ENCODE data around the gene CAPN15. TPM values are rescaled to one million over a fixed set of nuclear protein-coding genes. Genes with fewer than 3 reads are reported as not detected.

The CAPN15 gene
- total and polyA plus RNA-seq, 4 donors: 15.3 to 33.9 (median 26.0) TPM

GRCh38 chr16:535446-536405 is 8.2 kb downstream of the CAPN15 start:
- no peaks in the 10 kb centered on the region for H3K9me3 ChIP-seq (ENCODE audit: control insufficient read depth, low read length)
- no peaks in the 10 kb centered on the region for H3K4me1 ChIP-seq (ENCODE audit: control insufficient read depth in 1 of 2, insufficient read depth in 2 of 2, low read length in 2 of 2)
- no peaks in the 10 kb centered on the region for H3K27me3 ChIP-seq (ENCODE audit: control insufficient read depth in 1 of 2, insufficient read depth in 2 of 2, low read length in 1 of 2)
- H3K36me3 ChIP-seq (ENCODE audit: control insufficient read depth in 1 of 2, insufficient read depth in 2 of 2, low read length in 1 of 2): no peaks in the 10 kb centered on the region
- ATAC-seq (ENCODE audit: low FRiP score) (no peak), DNase-seq (no peak)
- WGBS, 2 donors: 89 to 90% methylated on average over 35 to 39 of the region's 39 CpGs
- no peak overlapping the region for H3K4me3 ChIP-seq (ENCODE audit: low read length in 2 of 2)
- no peak overlapping the region for H3K27ac ChIP-seq (ENCODE audit: low read depth in 1 of 2, low read length in 2 of 2)
- intact Hi-C loops (cut with DNase I): no loop called here

GRCh38 chr16:536746-537145 is 9.2 kb downstream of the CAPN15 start:
- no peaks in the 10 kb centered on the region for H3K36me3 ChIP-seq (ENCODE audit: control insufficient read depth in 1 of 2, insufficient read depth in 2 of 2, low read length in 1 of 2)
- WGBS, 2 donors: 90 to 94% methylated on average over 17 of the region's 17 CpGs
- DNase-seq: no peak

GRCh38 chr16:537415-538335 is 10.2 kb downstream of the CAPN15 start:
- no peak for DNase-seq
- Histone ChIP-seq H3K4me3 (ENCODE audit: low read length in 2 of 2) (no peak overlapping the region), H3K36me3 (ENCODE audit: control insufficient read depth in 1 of 2, insufficient read depth in 2 of 2, low read length in 1 of 2) (no peaks in the 10 kb centered on the region), H3K4me1 (ENCODE audit: control insufficient read depth in 1 of 2, insufficient read depth in 2 of 2, low read length in 2 of 2) (no peaks in the 10 kb centered on the region), H3K9me3 (ENCODE audit: control insufficient read depth, low read length) (no peaks in the 10 kb centered on the region), H3K27ac (ENCODE audit: low read depth in 1 of 2, low read length in 2 of 2) (no peak overlapping the region), H3K27me3 (ENCODE audit: control insufficient read depth in 1 of 2, insufficient read depth in 2 of 2, low read length in 1 of 2) (no peaks in the 10 kb centered on the region)
- intact Hi-C loops (cut with DNase I): no loop called here
- 95 to 96% methylated on average over 60 of the region's 60 CpGs for WGBS, 2 donors
- no peak for ATAC-seq (ENCODE audit: low FRiP score)

More at GRCh38 chr16:536746-537145, 9.2 kb downstream of the CAPN15 start:
- H3K4me1 ChIP-seq (ENCODE audit: control insufficient read depth in 1 of 2, insufficient read depth in 2 of 2, low read length in 2 of 2): no peaks in the 10 kb centered on the region
- ATAC-seq (ENCODE audit: low FRiP score): no peak
- H3K4me3 ChIP-seq (ENCODE audit: low read length in 2 of 2): no peak overlapping the region
- no peaks in the 10 kb centered on the region for H3K27me3 ChIP-seq (ENCODE audit: control insufficient read depth in 1 of 2, insufficient read depth in 2 of 2, low read length in 1 of 2)
- no peak overlapping the region for H3K27ac ChIP-seq (ENCODE audit: low read depth in 1 of 2, low read length in 2 of 2)
- H3K9me3 ChIP-seq (ENCODE audit: control insufficient read depth, low read length): no peaks in the 10 kb centered on the region
- intact Hi-C loops (cut with DNase I): no loop called here

GRCh38 chr16:539901-540530 is 12.5 kb downstream of the CAPN15 start:
- Histone ChIP-seq H3K9me3 (ENCODE audit: control insufficient read depth, low read length) (no peaks in the 10 kb centered on the region), H3K4me3 (ENCODE audit: low read length in 2 of 2) (no peak overlapping the region), H3K27ac (ENCODE audit: low read depth in 1 of 2, low read length in 2 of 2) (no peak overlapping the region), H3K36me3 (ENCODE audit: control insufficient read depth in 1 of 2, insufficient read depth in 2 of 2, low read length in 1 of 2) (no peaks in the 10 kb centered on the region), H3K4me1 (ENCODE audit: control insufficient read depth in 1 of 2, insufficient read depth in 2 of 2, low read length in 2 of 2) (no peaks in the 10 kb centered on the region), H3K27me3 (ENCODE audit: control insufficient read depth in 1 of 2, insufficient read depth in 2 of 2, low read length in 1 of 2) (no peaks in the 10 kb centered on the region)
- intact Hi-C loops (cut with DNase I): no loop called here
- no peak for DNase-seq
- ATAC-seq (ENCODE audit: low FRiP score): no peak
- WGBS, 2 donors: 84 to 85% methylated on average over 33 to 34 of the region's 34 CpGs

GRCh38 chr16:540645-541340 is 13.3 kb downstream of the CAPN15 start:
- H3K9me3 ChIP-seq (ENCODE audit: control insufficient read depth, low read length): no peaks in the 10 kb centered on the region
- no peak overlapping the region for H3K4me3 ChIP-seq (ENCODE audit: low read length in 2 of 2)
- H3K27ac ChIP-seq (ENCODE audit: low read depth in 1 of 2, low read length in 2 of 2): no peak overlapping the region
- DNase-seq (no peak), ATAC-seq (ENCODE audit: low FRiP score) (no peak)
- H3K4me1 ChIP-seq (ENCODE audit: control insufficient read depth in 1 of 2, insufficient read depth in 2 of 2, low read length in 2 of 2): no peaks in the 10 kb centered on the region
- H3K36me3 ChIP-seq (ENCODE audit: control insufficient read depth in 1 of 2, insufficient read depth in 2 of 2, low read length in 1 of 2): no peaks in the 10 kb centered on the region
- H3K27me3 ChIP-seq (ENCODE audit: control insufficient read depth in 1 of 2, insufficient read depth in 2 of 2, low read length in 1 of 2): no peaks in the 10 kb centered on the region
- 84 to 88% methylated on average over 27 to 29 of the region's 29 CpGs for WGBS, 2 donors
- intact Hi-C loops (cut with DNase I): no loop called here

GRCh38 chr16:543301-544164 is 16.0 kb downstream of the CAPN15 start:
- no peaks in the 10 kb centered on the region for H3K4me1 ChIP-seq (ENCODE audit: control insufficient read depth in 1 of 2, insufficient read depth in 2 of 2, low read length in 2 of 2)
- DNase-seq (no peak), ATAC-seq (ENCODE audit: low FRiP score) (no peak)
- H3K9me3 ChIP-seq (ENCODE audit: control insufficient read depth, low read length): no peaks in the 10 kb centered on the region
- H3K27me3 ChIP-seq (ENCODE audit: control insufficient read depth in 1 of 2, insufficient read depth in 2 of 2, low read length in 1 of 2): no peaks in the 10 kb centered on the region
- H3K36me3 ChIP-seq (ENCODE audit: control insufficient read depth in 1 of 2, insufficient read depth in 2 of 2, low read length in 1 of 2): no peaks in the 10 kb centered on the region
- 91 to 92% methylated on average over 50 to 51 of the region's 51 CpGs for WGBS, 2 donors
- intact Hi-C loops (cut with DNase I): no loop called here
- no peak overlapping the region for H3K27ac ChIP-seq (ENCODE audit: low read depth in 1 of 2, low read length in 2 of 2)
- H3K4me3 ChIP-seq (ENCODE audit: low read length in 2 of 2): no peak overlapping the region

- H3K27me3 ChIP-seq (ENCODE audit: control insufficient read depth in 1 of 2, insufficient read depth in 2 of 2, low read length in 1 of 2): no peaks in the 10 kb centered on the region
- no peak overlapping the region for H3K4me3 ChIP-seq (ENCODE audit: low read length in 2 of 2)
- DNase-seq (no peak), ATAC-seq (ENCODE audit: low FRiP score) (no peak)
- intact Hi-C loops (cut with DNase I): no loop called here
- H3K9me3 ChIP-seq (ENCODE audit: control insufficient read depth, low read length): no peaks in the 10 kb centered on the region
- H3K27ac ChIP-seq (ENCODE audit: low read depth in 1 of 2, low read length in 2 of 2): no peak overlapping the region
- H3K4me1 ChIP-seq (ENCODE audit: control insufficient read depth in 1 of 2, insufficient read depth in 2 of 2, low read length in 2 of 2): no peaks in the 10 kb centered on the region
- H3K36me3 ChIP-seq (ENCODE audit: control insufficient read depth in 1 of 2, insufficient read depth in 2 of 2, low read length in 1 of 2): no peaks in the 10 kb centered on the region
- 95% methylated on average over 46 of the region's 46 CpGs for WGBS, 2 donors
These were observed 17.0 kb downstream of the CAPN15 start for GRCh38 chr16:544517-544916.

All from aorta (tissue), 5 donors.